SU-DHL-6 (cell line): Measurements from ENCODE around the gene ARHGEF18.
A peak's percentile ranks its signal among the peaks of the same experiment; 100 is the strongest.

Experiments
- H2AFZ ChIP-seq: fragments of 200-600 bp; sonication (generic); 2 replicates; pipeline ENCODE4 v1.6.1; 2014; ENCODE audit warnings: low read depth, mild to moderate bottlenecking, moderate library complexity, mixed read lengths, antibody characterized with exemption, low read length; ENCODE audit not compliant: severe bottlenecking
- H3F3A ChIP-seq: fragments of 200-600 bp; shearing (Covaris generic); 2 replicates; pipeline ENCODE4 v1.6.0; 2016; ENCODE audit warnings: antibody characterized with exemption, mild to moderate bottlenecking; ENCODE audit not compliant: insufficient read depth
- H3K27ac ChIP-seq: fragments of 200-600 bp; sonication (generic); 2 replicates; pipeline ENCODE4 v1.5.1; 2016; ENCODE audit warnings: low read depth, mild to moderate bottlenecking, low read length, moderate library complexity, mixed read lengths
- H3K27me3 ChIP-seq: fragments of 200-600 bp; sonication (generic), shearing (Covaris generic); 2 replicates; pipeline ENCODE4 v1.6.0; 2014; ENCODE audit warnings: mild to moderate bottlenecking, low read length
- H3K36me3 ChIP-seq: fragments of 200-600 bp; sonication (generic); 2 replicates; pipeline ENCODE4 v1.6.1; 2014; ENCODE audit warnings: mild to moderate bottlenecking, low read length, mixed read lengths
- H3K4me2 ChIP-seq: fragments of 300-600, 200-600 bp; shearing (Covaris generic), sonication (generic); 2 replicates; pipeline ENCODE4 v1.6.0; 2014; ENCODE audit warnings: low read length, low read depth, mild to moderate bottlenecking; ENCODE audit not compliant: poor library complexity, severe bottlenecking
- H3K4me3 ChIP-seq: fragments of 200-600 bp; sonication (generic); 2 replicates; pipeline ENCODE4 v1.5.1; 2014; ENCODE audit warnings: antibody characterized with exemption, low read length, mild to moderate bottlenecking, mixed read lengths; ENCODE audit not compliant: insufficient read depth, poor library complexity, severe bottlenecking
- H3K79me2 ChIP-seq: fragments of 200-600 bp; sonication (generic); 2 replicates; pipeline ENCODE4 v1.6.1; 2014; ENCODE audit warnings: mild to moderate bottlenecking, low read length, moderate library complexity; ENCODE audit not compliant: insufficient read depth
- H3K9ac ChIP-seq: fragments of 200-600 bp; sonication (generic); 2 replicates; pipeline ENCODE4 v1.7.0; 2014; ENCODE audit warnings: mild to moderate bottlenecking, low read length
- H3K9me2 ChIP-seq: fragments of 200-600 bp; sonication (generic); replicated peaks from 2 replicates; pipeline ENCODE4 v1.6.1; 2014; ENCODE audit warnings: low read length; ENCODE audit not compliant: insufficient read depth
- H3K9me3 ChIP-seq: fragments of 200-600 bp; sonication (generic); 2 replicates; pipeline ENCODE4 v1.6.1; 2014; ENCODE audit warnings: low read length, mixed read lengths; ENCODE audit not compliant: insufficient read depth
- H4K20me1 ChIP-seq: fragments of 200-600 bp; sonication (generic); 2 replicates; pipeline ENCODE4 v1.6.1; 2014; ENCODE audit warnings: low read depth, mild to moderate bottlenecking, antibody characterized with exemption, low read length, moderate library complexity, mixed read lengths
- EZH2phosphoT487 ChIP-seq: fragments of 200-600 bp; sonication (generic), shearing (Covaris generic); conservative IDR thresholded peaks from 2 replicates; pipeline ENCODE4 v1.6.1; 2018; ENCODE audit warnings: mild to moderate bottlenecking, antibody characterized with exemption, low read length, moderate library complexity, mixed read lengths
- TF ChIP-seq, protein P1 (sequence below): fragments of 200-600 bp; sonication (generic); IDR thresholded peaks from one replicate; pipeline ENCODE4 v1.5.1; 2017; ENCODE audit warnings: antibody characterized with exemption, mild to moderate bottlenecking, low read length, moderate library complexity; ENCODE audit not compliant: insufficient read depth, poor library complexity, severe bottlenecking

The ARHGEF18 gene

DNA sequence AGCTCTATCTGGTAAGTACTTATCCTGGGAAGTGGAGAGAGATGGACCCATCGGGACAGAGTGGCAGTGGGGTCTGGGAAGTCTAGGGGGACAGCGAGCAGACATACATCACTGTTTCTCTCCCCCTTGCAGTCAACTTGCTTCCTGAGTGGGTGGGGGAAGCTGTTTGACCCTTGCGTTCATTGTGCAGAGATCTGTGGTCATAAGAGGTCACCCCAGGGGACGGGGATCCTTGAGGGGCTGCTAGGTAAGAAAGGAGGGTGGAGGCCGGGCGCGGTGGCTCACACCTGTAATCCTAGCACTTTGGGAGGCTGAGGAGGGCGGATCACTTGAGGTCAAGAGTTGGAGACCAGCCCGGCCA, 474 bp downstream of the ARHGEF18 start:
- peak overlapping the region; percentile 100 for H3K27ac ChIP-seq
- peak overlapping the region; percentile 83 for H3K4me3 ChIP-seq
- H3K79me2 ChIP-seq, result peaks cover 42% of the 10 kb centered on the region
- H3K9me3 ChIP-seq, result no peaks in the 10 kb centered on the region
- TF ChIP-seq, protein P1, sequence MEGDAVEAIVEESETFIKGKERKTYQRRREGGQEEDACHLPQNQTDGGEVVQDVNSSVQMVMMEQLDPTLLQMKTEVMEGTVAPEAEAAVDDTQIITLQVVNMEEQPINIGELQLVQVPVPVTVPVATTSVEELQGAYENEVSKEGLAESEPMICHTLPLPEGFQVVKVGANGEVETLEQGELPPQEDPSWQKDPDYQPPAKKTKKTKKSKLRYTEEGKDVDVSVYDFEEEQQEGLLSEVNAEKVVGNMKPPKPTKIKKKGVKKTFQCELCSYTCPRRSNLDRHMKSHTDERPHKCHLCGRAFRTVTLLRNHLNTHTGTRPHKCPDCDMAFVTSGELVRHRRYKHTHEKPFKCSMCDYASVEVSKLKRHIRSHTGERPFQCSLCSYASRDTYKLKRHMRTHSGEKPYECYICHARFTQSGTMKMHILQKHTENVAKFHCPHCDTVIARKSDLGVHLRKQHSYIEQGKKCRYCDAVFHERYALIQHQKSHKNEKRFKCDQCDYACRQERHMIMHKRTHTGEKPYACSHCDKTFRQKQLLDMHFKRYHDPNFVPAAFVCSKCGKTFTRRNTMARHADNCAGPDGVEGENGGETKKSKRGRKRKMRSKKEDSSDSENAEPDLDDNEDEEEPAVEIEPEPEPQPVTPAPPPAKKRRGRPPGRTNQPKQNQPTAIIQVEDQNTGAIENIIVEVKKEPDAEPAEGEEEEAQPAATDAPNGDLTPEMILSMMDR, result no peak
- no peak for TF ChIP-seq EZH2phosphoT487
- no peaks in the 10 kb centered on the region for H3K9me2 ChIP-seq
- H2AFZ ChIP-seq, result no peak overlapping the region
- peak overlapping the region; percentile 86 for H3K4me2 ChIP-seq
- H4K20me1 ChIP-seq, result no peaks in the 10 kb centered on the region
- H3K9ac ChIP-seq, result peak overlapping the region; percentile 75
- no peaks in the 10 kb centered on the region for H3K27me3 ChIP-seq
- H3K36me3 ChIP-seq, result 0 out of 2 replicates have a peak, but pooled peaks cover 4% of the 10 kb centered on the region
- peaks cover 54% of the 10 kb centered on the region for H3F3A ChIP-seq

DNA sequence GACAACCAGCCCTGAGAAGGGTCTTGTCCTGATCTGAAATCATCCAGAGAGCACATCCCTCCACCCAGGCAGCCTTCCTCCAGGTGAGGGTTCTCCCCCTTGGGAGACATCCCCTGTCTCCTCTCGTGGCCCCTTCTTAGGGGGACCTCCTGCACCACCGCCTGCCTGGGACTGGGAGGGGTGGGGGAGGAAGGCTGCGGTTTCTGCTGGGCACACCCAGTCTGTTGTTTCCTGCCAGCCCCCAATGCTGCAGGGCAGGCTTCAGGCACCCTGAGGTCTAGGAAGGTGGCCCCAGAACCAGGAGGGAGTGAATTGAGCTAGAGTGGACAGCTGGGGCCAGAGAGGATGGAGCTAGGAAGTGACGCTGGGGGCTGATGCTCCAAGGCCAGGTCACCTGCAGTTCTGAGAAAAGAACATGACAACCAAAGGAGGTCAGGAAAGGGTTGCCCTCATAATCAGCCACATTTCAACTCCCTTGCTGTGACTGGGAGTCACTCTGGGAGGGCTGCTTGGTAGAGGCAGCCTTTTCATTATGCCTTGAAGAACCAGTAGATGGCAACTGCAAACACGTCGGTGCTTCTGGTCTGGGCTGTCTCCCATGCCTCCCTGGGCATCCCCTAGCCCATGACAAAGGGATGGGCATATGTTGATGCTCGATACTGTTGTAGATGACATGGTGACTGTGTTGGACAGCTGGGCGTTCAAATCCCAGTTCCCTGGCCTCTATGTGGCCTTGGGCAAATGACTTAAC, 1.4 kb downstream of the ARHGEF18 start:
- Histone ChIP-seq H3K4me2 (peak overlapping the region; percentile 86), H3K36me3 (peaks cover 10% of the 10 kb centered on the region; the same call in 1 of the 2 replicates), H3K27ac (peak overlapping the region; percentile 100), H2AFZ (no peak overlapping the region), H3K79me2 (peaks cover 51% of the 10 kb centered on the region), H3F3A (peaks cover 47% of the 10 kb centered on the region), H3K9me3 (no peaks in the 10 kb centered on the region), H3K9ac (peak overlapping the region; percentile 75), H3K9me2 (no peaks in the 10 kb centered on the region), H4K20me1 (no peaks in the 10 kb centered on the region), H3K27me3 (no peaks in the 10 kb centered on the region), H3K4me3 (peak overlapping the region; percentile 83)
- TF ChIP-seq, protein P1, result no peak
- no peak for TF ChIP-seq EZH2phosphoT487

DNA sequence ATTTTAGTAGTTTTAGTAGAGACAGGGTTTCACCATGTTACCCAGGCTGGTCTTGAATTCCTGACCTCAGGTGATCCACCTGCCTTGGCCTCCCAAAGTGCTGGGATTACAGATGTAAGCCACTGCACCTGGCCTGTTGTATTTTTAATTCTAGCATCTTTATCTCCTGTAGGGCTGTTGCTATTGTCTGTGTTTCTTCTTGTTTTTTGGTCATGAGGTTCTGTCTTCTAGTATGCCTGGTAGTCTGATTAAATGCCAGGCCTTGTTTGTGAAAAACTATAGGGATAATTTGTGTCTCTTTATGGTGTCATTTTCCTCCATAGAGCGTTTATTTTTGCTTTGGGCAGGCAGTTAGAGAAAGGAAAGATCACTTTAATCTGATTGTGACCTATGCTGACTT, 3.1 kb downstream of the ARHGEF18 start:
- H3K4me3 ChIP-seq, result peak overlapping the region; percentile 7
- no peaks in the 10 kb centered on the region for H4K20me1 ChIP-seq
- H3K9me2 ChIP-seq, result no peaks in the 10 kb centered on the region
- peak overlapping the region; percentile 14 for H3K9ac ChIP-seq
- peaks cover 30% of the 10 kb centered on the region for H3F3A ChIP-seq
- peaks cover 13% of the 10 kb centered on the region; the same call in 1 of the 2 replicates for H3K36me3 ChIP-seq
- no peak overlapping the region for H2AFZ ChIP-seq
- TF ChIP-seq EZH2phosphoT487, result no peak
- TF ChIP-seq, protein P1, result no peak
- no peaks in the 10 kb centered on the region for H3K27me3 ChIP-seq
- peak overlapping the region; percentile 100 for H3K27ac ChIP-seq
- peak overlapping the region; percentile 86 for H3K4me2 ChIP-seq
- no peaks in the 10 kb centered on the region for H3K9me3 ChIP-seq
- peaks cover 68% of the 10 kb centered on the region for H3K79me2 ChIP-seq
